Astrocyte (in vitro differentiated cells and primary cell): Measurements from ENCODE around the gene CASP10. TPM values are rescaled to one million over a fixed set of nuclear protein-coding genes. Genes with fewer than 3 reads are reported as not detected.

Source experiments
- DNase-seq: peaks from one replicate; pipeline ENCODE4 v3.0.0-alpha.2; 2010; ENCODE audit warnings: low read depth
- FAIRE-seq: peaks from 2 replicates; lab custom pipeline; 2011; peaks lifted over from hg19 to GRCh38; lab: Jason Lieb, UNC
- H2AFZ ChIP-seq: 2 replicates; pipeline ENCODE4 v1.6.0; 2012; ENCODE audit warnings: low read depth, low read length, inconsistent platforms
- H3K27ac ChIP-seq: 2 replicates; pipeline ENCODE4 v1.5.1; 2011; ENCODE audit warnings: low read depth, low read length, inconsistent platforms
- H3K27me3 ChIP-seq: 2 replicates; pipeline ENCODE4 v1.6.0; 2011; ENCODE audit warnings: low read length, inconsistent platforms; ENCODE audit not compliant: insufficient read depth
- H3K36me3 ChIP-seq: 2 replicates; pipeline ENCODE4 v1.5.1; 2011; ENCODE audit warnings: low read length, inconsistent platforms; ENCODE audit not compliant: insufficient read depth
- H3K4me1 ChIP-seq: 2 replicates; pipeline ENCODE4 v1.5.1; 2011; ENCODE audit warnings: low read length, inconsistent platforms; ENCODE audit not compliant: insufficient read depth
- H3K4me2 ChIP-seq: 2 replicates; pipeline ENCODE4 v1.6.0; 2012; ENCODE audit warnings: low read length, inconsistent platforms
- H3K4me3 ChIP-seq: 2 replicates; pipeline ENCODE4 v1.5.1; 2011; ENCODE audit warnings: low read depth, mild to moderate bottlenecking, low read length, inconsistent platforms; ENCODE audit not compliant: insufficient read depth
- H3K79me2 ChIP-seq: 2 replicates; pipeline ENCODE4 v1.6.0; 2012; ENCODE audit warnings: mild to moderate bottlenecking, low read length, inconsistent platforms; ENCODE audit not compliant: insufficient read depth
- H3K9ac ChIP-seq: 2 replicates; pipeline ENCODE4 v1.6.0; 2012; ENCODE audit warnings: mild to moderate bottlenecking, low read length, inconsistent platforms
- H3K9me3 ChIP-seq: 2 replicates; pipeline ENCODE4 v1.5.1; 2012; ENCODE audit warnings: low read depth, mild to moderate bottlenecking, low read length, inconsistent platforms; ENCODE audit not compliant: insufficient read depth
- H4K20me1 ChIP-seq: 2 replicates; pipeline ENCODE4 v1.6.0; 2012; ENCODE audit warnings: low read length, inconsistent platforms; ENCODE audit not compliant: insufficient read depth
- H3K27ac Mint-ChIP-seq: one replicate; pipeline ENCODE4 v1.8.0; 2021; ENCODE audit warnings: mild to moderate bottlenecking, mixed read lengths; ENCODE audit not compliant: unreplicated experiment
- H3K27me3 Mint-ChIP-seq: one replicate; pipeline ENCODE4 v1.8.0; 2021; ENCODE audit warnings: low read depth, mixed read lengths; ENCODE audit not compliant: unreplicated experiment
- H3K36me3 Mint-ChIP-seq: one replicate; pipeline ENCODE4 v1.8.0; 2021; ENCODE audit warnings: low read depth, mixed read lengths; ENCODE audit not compliant: unreplicated experiment
- H3K4me1 Mint-ChIP-seq: one replicate; pipeline ENCODE4 v1.8.0; 2021; ENCODE audit warnings: low read depth, mixed read lengths; ENCODE audit not compliant: unreplicated experiment
- H3K4me3 Mint-ChIP-seq: one replicate; pipeline ENCODE4 v1.8.0; 2021; ENCODE audit warnings: mild to moderate bottlenecking, moderate library complexity, mixed read lengths; ENCODE audit not compliant: unreplicated experiment
- H3K9me3 Mint-ChIP-seq: one replicate; pipeline ENCODE4 v1.8.0; 2021; ENCODE audit warnings: mild to moderate bottlenecking, mixed read lengths; ENCODE audit not compliant: unreplicated experiment
- EZH2 ChIP-seq: IDR thresholded peaks from 2 replicates; pipeline ENCODE4 v1.6.1; 2012; ENCODE audit warnings: mild to moderate bottlenecking, low read length, inconsistent platforms; ENCODE audit not compliant: insufficient read depth
- total RNA-seq: library from RNA; stranded (reverse); gene quantifications from 2 replicates; pipeline ENCODE4 v1.2.1, GENCODE V29; 2021
- TF ChIP-seq, protein P1 (sequence below): IDR thresholded peaks from 2 replicates; pipeline ENCODE4 v1.5.1; 2011; ENCODE audit warnings: low read depth, mild to moderate bottlenecking, inconsistent platforms, low read length, moderate library complexity; ENCODE audit not compliant: insufficient read depth

Gene CASP10
- total RNA-seq, 1 donor from 2014 or later: 0.43 TPM

DNA sequence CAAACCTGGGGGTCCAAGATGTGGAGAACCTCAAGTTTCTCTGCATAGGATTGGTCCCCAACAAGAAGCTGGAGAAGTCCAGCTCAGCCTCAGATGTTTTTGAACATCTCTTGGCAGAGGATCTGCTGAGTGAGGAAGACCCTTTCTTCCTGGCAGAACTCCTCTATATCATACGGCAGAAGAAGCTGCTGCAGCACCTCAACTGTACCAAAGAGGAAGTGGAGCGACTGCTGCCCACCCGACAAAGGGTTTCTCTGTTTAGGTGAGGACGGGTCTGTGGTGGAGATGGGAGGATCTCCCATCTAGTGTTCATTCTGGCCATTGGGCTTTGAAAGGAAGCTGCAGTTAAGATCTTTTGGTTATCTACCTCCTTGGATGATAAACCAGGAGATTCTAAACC, 2.9 kb downstream of the CASP10 start:
- Histone ChIP-seq H3K36me3 (no peaks in the 10 kb centered on the region), H3K4me1 (no peaks in the 10 kb centered on the region), H3K9me3 (no peaks in the 10 kb centered on the region), H3K27ac (no peak overlapping the region), H3K4me3 (no peak overlapping the region), H3K9ac (no peak overlapping the region), H3K79me2 (no peaks in the 10 kb centered on the region), H4K20me1 (no peaks in the 10 kb centered on the region), H2AFZ (no peak overlapping the region), H3K27me3 (no peaks in the 10 kb centered on the region), H3K4me2 (no peak overlapping the region)
- DNase-seq (no peak), FAIRE-seq (no peak)
- H3K36me3 Mint-ChIP-seq: no peaks in the 10 kb centered on the region
- H3K4me1 Mint-ChIP-seq: no peaks in the 10 kb centered on the region
- peaks cover 5% of the 10 kb centered on the region for H3K9me3 Mint-ChIP-seq
- no peak overlapping the region for H3K27ac Mint-ChIP-seq
- TF ChIP-seq, protein P1, sequence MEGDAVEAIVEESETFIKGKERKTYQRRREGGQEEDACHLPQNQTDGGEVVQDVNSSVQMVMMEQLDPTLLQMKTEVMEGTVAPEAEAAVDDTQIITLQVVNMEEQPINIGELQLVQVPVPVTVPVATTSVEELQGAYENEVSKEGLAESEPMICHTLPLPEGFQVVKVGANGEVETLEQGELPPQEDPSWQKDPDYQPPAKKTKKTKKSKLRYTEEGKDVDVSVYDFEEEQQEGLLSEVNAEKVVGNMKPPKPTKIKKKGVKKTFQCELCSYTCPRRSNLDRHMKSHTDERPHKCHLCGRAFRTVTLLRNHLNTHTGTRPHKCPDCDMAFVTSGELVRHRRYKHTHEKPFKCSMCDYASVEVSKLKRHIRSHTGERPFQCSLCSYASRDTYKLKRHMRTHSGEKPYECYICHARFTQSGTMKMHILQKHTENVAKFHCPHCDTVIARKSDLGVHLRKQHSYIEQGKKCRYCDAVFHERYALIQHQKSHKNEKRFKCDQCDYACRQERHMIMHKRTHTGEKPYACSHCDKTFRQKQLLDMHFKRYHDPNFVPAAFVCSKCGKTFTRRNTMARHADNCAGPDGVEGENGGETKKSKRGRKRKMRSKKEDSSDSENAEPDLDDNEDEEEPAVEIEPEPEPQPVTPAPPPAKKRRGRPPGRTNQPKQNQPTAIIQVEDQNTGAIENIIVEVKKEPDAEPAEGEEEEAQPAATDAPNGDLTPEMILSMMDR: no peak
- no peak for TF ChIP-seq EZH2
- peaks cover 1% of the 10 kb centered on the region for H3K27me3 Mint-ChIP-seq
- no peak overlapping the region for H3K4me3 Mint-ChIP-seq

DNA sequence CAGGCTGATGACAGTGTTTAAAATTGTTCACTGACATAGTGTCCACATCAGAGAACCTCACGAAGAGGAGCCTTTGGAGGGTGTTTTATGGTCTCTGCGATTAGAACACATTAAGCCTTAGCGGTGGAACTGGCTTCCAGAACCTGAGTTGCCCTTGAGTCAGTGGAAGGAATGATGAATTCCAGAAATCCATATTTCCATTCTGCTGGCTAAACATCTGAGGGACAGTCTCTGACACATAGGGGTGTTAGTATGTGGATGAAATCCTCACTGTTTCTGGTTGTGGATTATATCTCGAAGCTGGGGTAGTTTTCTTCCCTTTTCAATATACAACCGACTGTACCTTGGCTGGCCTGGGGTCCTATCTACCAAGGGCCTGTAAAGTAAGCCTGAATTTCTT, 4.0 kb downstream of the CASP10 start:
- FAIRE-seq: no peak
- Histone ChIP-seq H3K4me2 (no peak overlapping the region), H2AFZ (no peak overlapping the region), H3K4me3 (no peak overlapping the region), H3K9me3 (no peaks in the 10 kb centered on the region), H3K9ac (no peak overlapping the region), H3K27ac (no peak overlapping the region), H4K20me1 (no peaks in the 10 kb centered on the region), H3K79me2 (no peaks in the 10 kb centered on the region), H3K4me1 (no peaks in the 10 kb centered on the region), H3K36me3 (no peaks in the 10 kb centered on the region), H3K27me3 (no peaks in the 10 kb centered on the region)
- no peak for DNase-seq
- Mint-ChIP-seq H3K9me3 (peaks cover 5% of the 10 kb centered on the region), H3K4me1 (no peaks in the 10 kb centered on the region), H3K27me3 (peaks cover 1% of the 10 kb centered on the region), H3K4me3 (no peak overlapping the region), H3K27ac (no peak overlapping the region), H3K36me3 (no peaks in the 10 kb centered on the region)
- TF ChIP-seq, protein P1: no peak
- TF ChIP-seq EZH2: no peak

GRCh38 chr2:201188449-201188848, 5.5 kb downstream of the CASP10 start:
- no peak for TF ChIP-seq EZH2
- TF ChIP-seq, protein P1: no peak
- no peak overlapping the region for H2AFZ ChIP-seq
- peaks cover 5% of the 10 kb centered on the region for H3K9me3 Mint-ChIP-seq
- no peak overlapping the region for H3K4me2 ChIP-seq
- H3K79me2 ChIP-seq: no peaks in the 10 kb centered on the region
- FAIRE-seq (no peak), DNase-seq (no peak)
- H3K4me1 Mint-ChIP-seq: no peaks in the 10 kb centered on the region
- H4K20me1 ChIP-seq: no peaks in the 10 kb centered on the region
- no peak overlapping the region for H3K27ac Mint-ChIP-seq
- H3K9ac ChIP-seq: no peak overlapping the region
- H3K27ac ChIP-seq: no peak overlapping the region
- no peaks in the 10 kb centered on the region for H3K9me3 ChIP-seq
- no peak overlapping the region for H3K4me3 Mint-ChIP-seq
- H3K27me3 Mint-ChIP-seq: peaks cover 1% of the 10 kb centered on the region
- H3K4me1 ChIP-seq: no peaks in the 10 kb centered on the region
- no peaks in the 10 kb centered on the region for H3K36me3 ChIP-seq
- no peak overlapping the region for H3K4me3 ChIP-seq
- no peaks in the 10 kb centered on the region for H3K36me3 Mint-ChIP-seq
- no peaks in the 10 kb centered on the region for H3K27me3 ChIP-seq
